Measurements from ENCODE around the gene WDR3. TPM values are rescaled to one million over a fixed set of nuclear protein-coding genes. Genes with fewer than 3 reads are reported as not detected.
"Not testable (repeated sequence)": the region's sequence is repeated elsewhere in the genome, so short reads cannot be mapped to it uniquely, and the experiment has no call there.

The WDR3 gene
- polyA plus RNA-seq, 1 donor from 2014 or later = 21.1 TPM

- not testable (repeated sequence) for H3K4me3 Mint-ChIP-seq, H3K36me3 Mint-ChIP-seq, H3K27me3 Mint-ChIP-seq, H3K27ac Mint-ChIP-seq, H3K9me3 Mint-ChIP-seq
- H3K4me1 Mint-ChIP-seq = peaks cover 7 to 14% (median 8%) of the 10 kb centered on the region in 3 donors
Observed at GRCh38 chr1:117922717-117923116, 6.8 kb upstream of the WDR3 start.

DNA sequence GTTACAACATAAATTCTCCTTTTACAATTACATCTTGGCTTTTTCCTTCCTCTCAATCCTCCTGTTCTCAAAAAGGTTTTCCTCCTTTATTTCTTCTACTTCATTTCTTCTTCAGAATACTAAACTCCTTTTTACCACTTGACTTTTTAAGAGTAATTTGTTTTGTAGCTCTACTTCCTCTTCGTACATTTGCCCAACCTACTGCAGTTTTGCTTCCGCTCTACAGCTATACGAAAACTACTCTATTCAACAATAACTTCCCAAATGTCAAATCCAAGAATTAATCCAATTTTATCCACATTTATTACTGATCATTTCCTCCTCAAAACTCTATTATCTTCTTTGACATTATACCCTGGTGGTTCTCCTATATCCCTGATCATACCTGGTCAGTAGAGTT lies 3.6 kb upstream of the WDR3 start:
- H3K4me1 Mint-ChIP-seq = peaks cover 28 to 34% (median 34%) of the 10 kb centered on the region in 3 donors
- H3K9me3 Mint-ChIP-seq = no peaks in the 10 kb centered on the region
- H3K36me3 Mint-ChIP-seq = no peaks in the 10 kb centered on the region
- H3K4me3 Mint-ChIP-seq = peak overlapping the region in 2 of 4 donors; percentile 63 to 81
- H3K27me3 Mint-ChIP-seq = no peaks in the 10 kb centered on the region
- H3K27ac Mint-ChIP-seq = peak overlapping the region; percentile 9 to 79 (median 33)

DNA sequence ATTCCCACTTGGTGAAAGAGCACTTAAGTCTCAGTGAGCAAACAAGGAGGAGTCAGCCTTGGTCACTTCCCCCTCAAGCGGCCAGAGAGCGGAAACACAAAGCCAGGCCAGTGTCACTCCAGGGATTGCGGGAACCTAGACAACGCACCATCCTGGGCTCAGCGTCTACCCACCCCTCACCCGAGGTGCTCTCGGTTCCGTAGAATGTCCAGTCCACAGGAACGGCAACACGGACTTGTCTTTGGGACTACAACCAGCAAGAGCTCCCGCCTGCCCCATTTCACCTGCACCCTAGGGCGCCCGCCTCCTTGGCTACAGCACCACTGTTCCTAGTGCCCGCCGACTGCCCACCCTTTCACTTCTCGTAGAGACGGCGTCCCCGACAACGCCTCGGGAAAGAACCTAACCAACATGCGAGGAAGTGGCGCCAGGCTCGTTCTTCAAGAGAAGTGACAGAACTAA lies 627 bp upstream of the WDR3 start:
- H3K36me3 Mint-ChIP-seq = peaks cover 2% of the 10 kb centered on the region

DNA sequence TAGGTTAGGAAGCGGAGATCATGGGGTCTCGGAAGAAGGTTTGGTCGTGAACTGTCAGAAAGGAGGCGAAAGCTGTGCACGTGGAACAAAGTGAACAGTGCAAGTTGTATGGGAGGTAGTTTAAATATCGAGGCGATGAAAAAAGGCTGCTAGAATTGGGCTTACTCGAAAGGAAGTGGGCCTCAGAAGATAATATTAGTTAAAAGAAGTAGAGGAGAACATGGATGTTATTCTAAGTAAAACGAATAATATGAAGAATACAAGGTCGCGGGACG lies 571 bp downstream of the WDR3 start:
- peak overlapping the region; percentile 89 to 95 (median 94) for H3K27ac Mint-ChIP-seq
- peak overlapping the region; percentile 94 to 100 (median 96) for H3K4me3 Mint-ChIP-seq
- no peaks in the 10 kb centered on the region for H3K27me3 Mint-ChIP-seq
- H3K9me3 Mint-ChIP-seq = no peaks in the 10 kb centered on the region
- H3K36me3 Mint-ChIP-seq = peaks cover 2% of the 10 kb centered on the region
- peaks cover 41 to 49% (median 42%) of the 10 kb centered on the region in 3 donors for H3K4me1 Mint-ChIP-seq

More for the DNA sequence above, 627 bp upstream of the WDR3 start:
- no peaks in the 10 kb centered on the region for H3K27me3 Mint-ChIP-seq
- peaks cover 41 to 49% (median 43%) of the 10 kb centered on the region in 3 donors for H3K4me1 Mint-ChIP-seq
- H3K4me3 Mint-ChIP-seq = peak overlapping the region; percentile 94 to 100 (median 96)
- peak overlapping the region; percentile 89 to 95 (median 94) for H3K27ac Mint-ChIP-seq
- no peaks in the 10 kb centered on the region for H3K9me3 Mint-ChIP-seq

GRCh38 chr1:117930484-117930883 lies 945 bp downstream of the WDR3 start:
- peak overlapping the region; percentile 94 to 100 (median 96) for H3K4me3 Mint-ChIP-seq
- H3K36me3 Mint-ChIP-seq = peaks cover 2% of the 10 kb centered on the region
- H3K27ac Mint-ChIP-seq = peak overlapping the region; percentile 89 to 95 (median 94)
- H3K27me3 Mint-ChIP-seq = no peaks in the 10 kb centered on the region
- H3K9me3 Mint-ChIP-seq = no peaks in the 10 kb centered on the region
- H3K4me1 Mint-ChIP-seq = peaks cover 41 to 49% (median 42%) of the 10 kb centered on the region in 3 donors

GRCh38 chr1:117932576-117932975 lies 3.0 kb downstream of the WDR3 start:
- Mint-ChIP-seq H3K27ac (no peak overlapping the region), H3K36me3 (peaks cover 3% of the 10 kb centered on the region), H3K27me3 (no peaks in the 10 kb centered on the region), H3K4me3 (peak overlapping the region in 1 of 4 donors; percentile 42), H3K9me3 (no peaks in the 10 kb centered on the region), H3K4me1 (peaks cover 34 to 36% (median 36%) of the 10 kb centered on the region in 3 donors)

GRCh38 chr1:117933769-117934168 lies 4.2 kb downstream of the WDR3 start:
- Mint-ChIP-seq H3K27me3 (no peaks in the 10 kb centered on the region), H3K4me1 (peaks cover 26 to 35% (median 28%) of the 10 kb centered on the region in 3 donors), H3K36me3 (peaks cover 8% of the 10 kb centered on the region), H3K9me3 (no peaks in the 10 kb centered on the region), H3K4me3 (no peak overlapping the region), H3K27ac (no peak overlapping the region)

DNA sequence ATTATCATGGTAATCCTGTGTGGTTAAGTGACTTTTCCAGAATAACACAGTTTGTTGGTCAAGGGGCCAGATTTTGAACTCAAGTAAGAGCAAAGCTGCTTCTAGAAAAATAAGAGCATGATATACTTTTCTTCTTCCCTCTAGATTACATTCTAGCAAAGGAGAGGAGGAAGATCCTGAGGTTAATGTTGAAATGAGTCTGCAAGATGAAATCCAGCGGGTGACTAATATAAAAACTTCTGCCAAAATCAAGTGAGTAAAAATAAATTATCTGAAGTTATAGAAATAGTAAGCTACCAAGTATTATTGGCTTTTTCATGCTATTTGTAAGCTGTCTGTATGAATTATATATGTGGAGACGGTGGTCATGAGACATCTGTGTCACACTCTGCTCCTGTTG lies 12.8 kb downstream of the WDR3 start:
- Mint-ChIP-seq H3K27me3 (no peaks in the 10 kb centered on the region), H3K36me3 (peaks cover 12% of the 10 kb centered on the region), H3K4me1 (peaks cover 0 to 4% (median 0%) of the 10 kb centered on the region in 3 donors), H3K27ac (no peak overlapping the region), H3K4me3 (no peak overlapping the region), H3K9me3 (no peaks in the 10 kb centered on the region)

DNA sequence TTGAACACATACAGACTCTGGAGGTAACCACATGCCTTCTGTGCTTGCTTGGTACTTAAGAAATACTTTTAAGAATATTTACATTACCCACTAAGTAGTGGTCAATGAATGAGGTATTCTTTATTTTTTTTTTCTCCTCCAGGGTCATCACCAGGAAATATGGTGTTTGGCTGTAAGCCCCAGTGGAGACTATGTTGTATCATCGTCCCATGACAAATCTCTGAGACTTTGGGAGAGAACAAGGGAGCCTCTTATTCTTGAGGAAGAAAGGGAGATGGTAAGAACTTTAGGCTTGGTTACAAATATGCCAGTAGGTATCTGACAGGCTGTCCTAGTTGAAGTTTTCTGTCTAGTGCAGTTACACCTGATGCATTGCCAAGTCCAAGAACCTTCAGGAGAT lies 22.8 kb downstream of the WDR3 start:
- peaks cover 9% of the 10 kb centered on the region for H3K36me3 Mint-ChIP-seq
- H3K4me1 Mint-ChIP-seq = no peaks in the 10 kb centered on the region
- no peak overlapping the region for H3K4me3 Mint-ChIP-seq
- no peaks in the 10 kb centered on the region for H3K9me3 Mint-ChIP-seq
- H3K27me3 Mint-ChIP-seq = no peaks in the 10 kb centered on the region
- H3K27ac Mint-ChIP-seq = no peak overlapping the region

- H3K4me1 Mint-ChIP-seq = no peaks in the 10 kb centered on the region
- no peak overlapping the region for H3K4me3 Mint-ChIP-seq
- no peaks in the 10 kb centered on the region for H3K27me3 Mint-ChIP-seq
- peaks cover 9% of the 10 kb centered on the region for H3K36me3 Mint-ChIP-seq
- no peak overlapping the region for H3K27ac Mint-ChIP-seq
- no peaks in the 10 kb centered on the region for H3K9me3 Mint-ChIP-seq
Observed at GRCh38 chr1:117959364-117959763, 29.8 kb downstream of the WDR3 start.

DNA sequence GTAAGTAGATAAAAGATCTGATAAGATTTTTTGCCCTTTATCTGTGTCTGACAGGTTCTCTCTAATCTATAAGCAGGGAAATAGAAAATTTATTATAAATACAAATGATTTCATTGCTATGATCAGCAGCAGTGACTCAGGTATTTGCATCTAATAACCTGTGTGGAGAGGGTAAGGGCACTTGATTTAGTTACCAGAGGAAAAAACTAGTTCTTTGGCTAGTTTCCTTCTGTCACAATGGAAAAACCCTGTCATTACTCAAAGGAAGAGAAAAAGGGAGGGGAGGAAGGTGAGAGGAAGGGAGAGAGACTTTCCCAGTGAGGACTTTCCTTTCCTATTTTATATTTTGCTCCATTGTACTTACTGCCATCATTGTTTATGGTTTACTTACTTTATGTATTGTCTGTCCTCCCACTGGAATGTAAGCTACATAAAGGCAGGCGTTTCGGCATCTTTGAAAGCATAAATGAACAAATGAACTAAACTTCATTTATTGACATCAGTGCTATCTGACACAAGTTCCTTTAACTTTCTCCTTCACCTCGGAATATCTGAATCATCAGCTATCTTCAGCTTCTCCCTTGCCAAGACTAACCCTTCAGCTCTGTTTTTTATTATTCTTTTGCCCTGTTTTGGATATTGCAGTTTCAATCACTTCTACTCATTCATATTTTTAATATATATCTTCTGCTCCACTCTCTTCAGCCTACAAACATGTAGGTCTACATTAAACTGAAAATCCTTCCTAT lies 34.9 kb downstream of the WDR3 start:
- H3K4me3 Mint-ChIP-seq = no peak overlapping the region
- H3K9me3 Mint-ChIP-seq = no peaks in the 10 kb centered on the region
- H3K27me3 Mint-ChIP-seq = no peaks in the 10 kb centered on the region
- peaks cover 11% of the 10 kb centered on the region for H3K36me3 Mint-ChIP-seq
- H3K4me1 Mint-ChIP-seq = peaks cover 4 to 8% (median 6%) of the 10 kb centered on the region in 3 donors
- no peak overlapping the region for H3K27ac Mint-ChIP-seq

DNA sequence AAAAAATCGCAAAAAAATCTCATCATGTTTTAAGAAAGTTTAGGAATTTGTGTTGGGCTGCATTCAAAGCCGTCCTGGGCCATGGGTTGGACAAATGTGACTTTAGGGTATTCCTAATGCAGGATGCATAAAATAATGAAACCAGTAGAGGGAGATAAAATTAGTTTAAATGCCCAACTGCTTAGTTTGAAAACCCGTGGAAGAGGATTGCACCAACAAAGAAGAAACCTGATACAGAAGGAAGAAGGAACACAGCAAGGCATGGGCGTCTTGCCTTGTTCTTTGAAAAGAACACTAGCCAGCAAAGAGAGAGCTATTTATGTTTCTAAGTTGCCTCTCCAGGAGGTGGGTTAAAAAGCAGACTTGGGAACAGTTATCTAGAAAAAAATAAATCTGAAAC lies 37.9 kb downstream of the WDR3 start:
- Mint-ChIP-seq H3K27ac (no peak overlapping the region), H3K4me3 (no peak overlapping the region), H3K27me3 (no peaks in the 10 kb centered on the region), H3K4me1 (peaks cover 4 to 8% (median 6%) of the 10 kb centered on the region in 3 donors), H3K9me3 (no peaks in the 10 kb centered on the region), H3K36me3 (peaks cover 8% of the 10 kb centered on the region)

DNA sequence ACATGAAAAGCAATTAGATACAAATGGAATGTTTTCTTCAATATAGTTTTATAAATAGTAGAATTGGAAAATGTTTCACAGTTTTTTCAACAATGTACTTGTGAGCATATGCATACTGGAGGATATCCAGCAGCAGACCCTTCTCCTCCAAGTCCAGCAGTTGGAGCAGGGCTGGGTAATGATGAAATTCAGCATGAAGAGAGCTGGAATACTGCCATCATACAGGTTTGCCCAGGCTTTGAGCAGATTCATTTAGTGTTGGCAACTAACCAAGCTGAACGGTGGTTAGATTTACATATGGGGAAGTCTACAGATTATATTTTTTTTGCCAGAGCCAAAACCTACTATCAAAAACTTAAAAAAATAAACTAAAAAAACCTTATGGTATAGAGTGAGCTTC lies 38.3 kb downstream of the WDR3 start:
- Mint-ChIP-seq H3K4me3 (no peak overlapping the region), H3K4me1 (peaks cover 4 to 8% (median 6%) of the 10 kb centered on the region in 3 donors), H3K36me3 (peaks cover 8% of the 10 kb centered on the region), H3K27ac (no peak overlapping the region), H3K27me3 (no peaks in the 10 kb centered on the region), H3K9me3 (no peaks in the 10 kb centered on the region)

GRCh38 chr1:117970252-117970651 lies 40.7 kb downstream of the WDR3 start:
- Mint-ChIP-seq H3K36me3 (peaks cover 5% of the 10 kb centered on the region), H3K27ac (no peak overlapping the region), H3K4me1 (peaks cover 4 to 8% (median 6%) of the 10 kb centered on the region in 3 donors), H3K4me3 (no peak overlapping the region), H3K9me3 (peaks cover 0 to 2% (median 0%) of the 10 kb centered on the region in 3 donors), H3K27me3 (peaks cover 6% of the 10 kb centered on the region)

GRCh38 chr1:117971777-117972176 lies 42.2 kb downstream of the WDR3 start:
- Mint-ChIP-seq H3K27ac (no peak overlapping the region), H3K27me3 (peaks cover 6% of the 10 kb centered on the region), H3K9me3 (peaks cover 0 to 2% (median 0%) of the 10 kb centered on the region in 3 donors), H3K36me3 (peaks cover 3% of the 10 kb centered on the region), H3K4me1 (peaks cover 4 to 8% (median 6%) of the 10 kb centered on the region in 3 donors), H3K4me3 (no peak overlapping the region)

GRCh38 chr1:117976381-117976780 lies 46.8 kb downstream of the WDR3 start:
- Mint-ChIP-seq H3K27ac (no peak overlapping the region), H3K27me3 (peaks cover 8% of the 10 kb centered on the region), H3K4me3 (no peak overlapping the region), H3K4me1 (no peaks in the 10 kb centered on the region), H3K9me3 (peaks cover 0 to 2% (median 0%) of the 10 kb centered on the region in 3 donors), H3K36me3 (no peaks in the 10 kb centered on the region)
